Measurements from ENCODE around the gene PRADC1. TPM values are rescaled to one million over a fixed set of nuclear protein-coding genes. Genes with fewer than 3 reads are reported as not detected.

The PRADC1 gene
- total RNA-seq, 1 experiment from 2014 or later, result 8.6 TPM

DNA sequence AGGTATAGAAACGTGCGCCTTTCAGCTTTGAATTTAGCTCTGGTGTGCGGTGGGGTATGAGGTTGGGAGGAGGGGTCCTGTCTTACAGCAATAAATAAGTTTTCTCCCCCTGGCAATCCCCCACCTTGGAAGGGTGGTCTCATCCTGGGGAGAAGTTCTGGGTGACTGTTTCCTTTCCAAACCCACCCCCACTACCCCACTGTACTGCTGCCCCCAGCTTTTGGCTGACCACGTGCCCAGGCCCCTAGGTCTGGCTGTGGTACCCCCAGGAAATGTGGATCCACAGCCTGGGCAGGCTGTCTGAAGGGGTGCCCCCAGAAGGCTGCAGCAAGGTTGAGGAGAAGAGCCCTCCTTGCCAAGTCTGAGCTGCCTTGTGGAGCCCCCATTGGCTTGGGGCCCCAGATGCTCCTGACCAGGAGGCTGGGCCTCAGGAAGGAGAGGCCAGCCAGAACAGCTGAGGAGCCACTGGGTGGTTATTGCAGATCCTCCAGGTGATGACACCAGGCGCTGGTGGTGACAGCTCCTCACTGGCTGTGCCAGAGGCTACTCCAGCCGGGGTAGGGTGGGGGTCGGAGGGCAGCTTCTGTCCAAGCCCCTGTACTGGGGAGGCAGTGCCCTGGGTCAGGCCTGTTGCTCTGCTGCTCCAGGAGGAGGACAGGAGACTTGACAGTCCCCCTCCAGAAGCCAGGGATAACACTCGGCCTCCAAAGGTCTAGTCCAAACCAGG is 25.3 kb upstream of the PRADC1 start:
- H3K9me3 ChIP-seq (ENCODE audit: control insufficient read depth in 1 of 2, insufficient read depth in 1 of 2, low read depth in 1 of 2, low read length in 2 of 2), result no peaks in the 10 kb centered on the region
- no peak overlapping the region for H3K27ac ChIP-seq (ENCODE audit: low read depth, low read length)
- H4K20me1 ChIP-seq (ENCODE audit: insufficient read depth), result no peaks in the 10 kb centered on the region; the same call in 1 of the 2 replicates
- peaks cover 12 to 13% of the 10 kb centered on the region in 2 experiments; a peak in 3 of 4 replicates for H3K36me3 ChIP-seq (ENCODE audit: control insufficient read depth in 1 of 2, insufficient read depth in 2 of 2, low read length in 2 of 2)
- POLR2A ChIA-PET, result interaction anchor here (1.7 to 1.8 kb wide), 2 partner anchors 14 to 25 kb away, joined by 3 to 5 read pairs; partner anchors contain the start of gene PRADC1
- BruUV-seq (replicated peaks), result no TSS peak
- intact Hi-C loops (cut with micrococcal nuclease), result no loop called here
- H3K9ac ChIP-seq (ENCODE audit: low read length), result no peak overlapping the region
- CTCF ChIA-PET, result no interaction called here
- RAD21 ChIA-PET (ENCODE audit: low non-redundant PET in 1 of 2, low total read pairs in 2 of 2, uncharacterized antibody in 2 of 2, unreplicated experiment in 2 of 2), result no interaction called here
- no peaks in the 10 kb centered on the region for H3K79me2 ChIP-seq (ENCODE audit: insufficient read depth, low read length)
- H3K9me2 ChIP-seq (ENCODE audit: insufficient read depth), result no peaks in the 10 kb centered on the region
- H3K4me2 ChIP-seq (ENCODE audit: low read length), result no peak overlapping the region
- H2AFZ ChIP-seq (ENCODE audit: low read depth, low read length, poor library complexity, severe bottlenecking), result no peak overlapping the region
- no peak for ATAC-seq
- no peak for DNase-seq (ENCODE audit: low read depth, low spot score)
- TF ChIP-seq CEBPB (IDR thresholded peaks at IDR 0.05; ENCODE audit: low read depth) (no peak), TCF7L2 (IDR thresholded peaks at IDR 0.05; ENCODE audit: borderline replicate concordance, extremely low read depth, insufficient read depth, insufficient read length) (no peak), ZFX (IDR thresholded peaks at IDR 0.05) (no peak), EZH2phosphoT487 (IDR thresholded peaks at IDR 0.05; ENCODE audit: borderline replicate concordance) (no peak), SIN3A (IDR thresholded peaks at IDR 0.05; ENCODE audit: low read depth) (no peak), CBX3 (IDR thresholded peaks at IDR 0.05; ENCODE audit: low read depth) (no peak), YY1 (IDR thresholded peaks at IDR 0.05; ENCODE audit: extremely low read depth, insufficient replicate concordance, low read depth, low read length) (no peak), CTCF (IDR thresholded peaks at IDR 0.05 in 2 of 3, conservative IDR thresholded peaks at IDR 0.05 in 1 of 3; ENCODE audit: borderline replicate concordance in 1 of 3, insufficient read depth in 1 of 3, low read depth in 2 of 3, low read length in 2 of 3) (no peak), POLR2A (IDR thresholded peaks at IDR 0.05; ENCODE audit: borderline replicate concordance, extremely low read depth, insufficient read depth, insufficient read length) (no peak), SRF (IDR thresholded peaks at IDR 0.05; ENCODE audit: low read depth) (no peak), ELF1 (IDR thresholded peaks at IDR 0.05; ENCODE audit: borderline replicate concordance, low read depth) (no peak), JUND (IDR thresholded peaks at IDR 0.05) (no peak), POLR2AphosphoS5 (IDR thresholded peaks at IDR 0.05; ENCODE audit: low read depth, low read length) (no peak), EZH2 (IDR thresholded peaks at IDR 0.05) (no peak), SP1 (IDR thresholded peaks at IDR 0.05; ENCODE audit: low read depth) (no peak), FOSL1 (IDR thresholded peaks at IDR 0.05; ENCODE audit: low read depth) (no peak)
- TF ChIP-seq, protein P1, sequence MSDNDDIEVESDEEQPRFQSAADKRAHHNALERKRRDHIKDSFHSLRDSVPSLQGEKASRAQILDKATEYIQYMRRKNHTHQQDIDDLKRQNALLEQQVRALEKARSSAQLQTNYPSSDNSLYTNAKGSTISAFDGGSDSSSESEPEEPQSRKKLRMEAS (IDR thresholded peaks at IDR 0.05), result no peak
- TF ChIP-seq, protein P2, sequence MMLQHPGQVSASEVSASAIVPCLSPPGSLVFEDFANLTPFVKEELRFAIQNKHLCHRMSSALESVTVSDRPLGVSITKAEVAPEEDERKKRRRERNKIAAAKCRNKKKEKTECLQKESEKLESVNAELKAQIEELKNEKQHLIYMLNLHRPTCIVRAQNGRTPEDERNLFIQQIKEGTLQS (IDR thresholded peaks at IDR 0.05), result no peak
- TF ChIP-seq, protein P3, sequence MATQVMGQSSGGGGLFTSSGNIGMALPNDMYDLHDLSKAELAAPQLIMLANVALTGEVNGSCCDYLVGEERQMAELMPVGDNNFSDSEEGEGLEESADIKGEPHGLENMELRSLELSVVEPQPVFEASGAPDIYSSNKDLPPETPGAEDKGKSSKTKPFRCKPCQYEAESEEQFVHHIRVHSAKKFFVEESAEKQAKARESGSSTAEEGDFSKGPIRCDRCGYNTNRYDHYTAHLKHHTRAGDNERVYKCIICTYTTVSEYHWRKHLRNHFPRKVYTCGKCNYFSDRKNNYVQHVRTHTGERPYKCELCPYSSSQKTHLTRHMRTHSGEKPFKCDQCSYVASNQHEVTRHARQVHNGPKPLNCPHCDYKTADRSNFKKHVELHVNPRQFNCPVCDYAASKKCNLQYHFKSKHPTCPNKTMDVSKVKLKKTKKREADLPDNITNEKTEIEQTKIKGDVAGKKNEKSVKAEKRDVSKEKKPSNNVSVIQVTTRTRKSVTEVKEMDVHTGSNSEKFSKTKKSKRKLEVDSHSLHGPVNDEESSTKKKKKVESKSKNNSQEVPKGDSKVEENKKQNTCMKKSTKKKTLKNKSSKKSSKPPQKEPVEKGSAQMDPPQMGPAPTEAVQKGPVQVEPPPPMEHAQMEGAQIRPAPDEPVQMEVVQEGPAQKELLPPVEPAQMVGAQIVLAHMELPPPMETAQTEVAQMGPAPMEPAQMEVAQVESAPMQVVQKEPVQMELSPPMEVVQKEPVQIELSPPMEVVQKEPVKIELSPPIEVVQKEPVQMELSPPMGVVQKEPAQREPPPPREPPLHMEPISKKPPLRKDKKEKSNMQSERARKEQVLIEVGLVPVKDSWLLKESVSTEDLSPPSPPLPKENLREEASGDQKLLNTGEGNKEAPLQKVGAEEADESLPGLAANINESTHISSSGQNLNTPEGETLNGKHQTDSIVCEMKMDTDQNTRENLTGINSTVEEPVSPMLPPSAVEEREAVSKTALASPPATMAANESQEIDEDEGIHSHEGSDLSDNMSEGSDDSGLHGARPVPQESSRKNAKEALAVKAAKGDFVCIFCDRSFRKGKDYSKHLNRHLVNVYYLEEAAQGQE (IDR thresholded peaks at IDR 0.05; ENCODE audit: low read depth), result no peak
- H3K4me3 ChIP-seq (replicated peaks in 1 of 2; ENCODE audit: low read depth in 1 of 2, low read length in 2 of 2), result no peak overlapping the region
- H3K4me1 ChIP-seq (ENCODE audit: control insufficient read depth in 1 of 2, insufficient read depth in 2 of 2, low read length in 2 of 2), result no peaks in the 10 kb centered on the region
- H3K27me3 ChIP-seq (ENCODE audit: insufficient read depth, low read length), result no peaks in the 10 kb centered on the region

Data from HCT116 (cell line).